ENCODE results near the gene ATXN2L. TPM values are rescaled to one million over a fixed set of nuclear protein-coding genes. Genes with fewer than 3 reads are reported as not detected.

The ATXN2L gene
- total RNA-seq, 1 experiment from 2014 or later: 264 TPM

- Histone ChIP-seq H3K27me3 (ENCODE audit: insufficient read depth, low read length) (no peaks in the 10 kb centered on the region), H3K9me2 (ENCODE audit: insufficient read depth) (no peaks in the 10 kb centered on the region), H3K4me2 (ENCODE audit: low read length) (no peak overlapping the region), H3K4me3 (replicated peaks in 1 of 2; ENCODE audit: low read depth in 1 of 2, low read length in 2 of 2) (no peak overlapping the region), H2AFZ (ENCODE audit: low read depth, low read length, poor library complexity, severe bottlenecking) (no peak overlapping the region), H3K36me3 (ENCODE audit: control insufficient read depth in 1 of 2, insufficient read depth in 2 of 2, low read length in 2 of 2) (peaks cover 49 to 50% of the 10 kb centered on the region in 2 experiments), H3K27ac (ENCODE audit: low read depth, low read length) (no peak overlapping the region), H3K79me2 (ENCODE audit: insufficient read depth, low read length) (peaks cover 22% of the 10 kb centered on the region), H3K9me3 (ENCODE audit: control insufficient read depth in 1 of 2, insufficient read depth in 1 of 2, low read depth in 1 of 2, low read length in 2 of 2) (no peaks in the 10 kb centered on the region), H3K9ac (ENCODE audit: low read length) (no peak overlapping the region), H3K4me1 (ENCODE audit: control insufficient read depth in 1 of 2, insufficient read depth in 2 of 2, low read length in 2 of 2) (no peaks in the 10 kb centered on the region), H4K20me1 (ENCODE audit: insufficient read depth) (no peaks in the 10 kb centered on the region)
- RAD21 ChIA-PET (ENCODE audit: low non-redundant PET in 1 of 2, low total read pairs in 2 of 2, uncharacterized antibody in 2 of 2, unreplicated experiment in 2 of 2): no interaction called here
- POLR2A ChIA-PET: interaction anchor here (1.0 kb wide), 1 partner anchor 9 kb away, joined by 4 read pairs; the partner anchor contains the start of gene TUFM
- ATAC-seq: no peak
- BruUV-seq (replicated peaks): TSS peak; percentile 21
- intact Hi-C loops (cut with micrococcal nuclease): no loop called here
- CTCF ChIA-PET: no interaction called here
- no peak for DNase-seq (ENCODE audit: low read depth, low spot score)
- TF ChIP-seq EZH2phosphoT487 (IDR thresholded peaks at IDR 0.05; ENCODE audit: borderline replicate concordance) (no peak), EGR1 (IDR thresholded peaks at IDR 0.05; ENCODE audit: low read depth) (no peak), FOSL1 (IDR thresholded peaks at IDR 0.05; ENCODE audit: low read depth) (no peak), CEBPB (IDR thresholded peaks at IDR 0.05; ENCODE audit: low read depth) (no peak), ATF3 (IDR thresholded peaks at IDR 0.05) (no peak), EZH2 (IDR thresholded peaks at IDR 0.05) (no peak), POLR2A (IDR thresholded peaks at IDR 0.05; ENCODE audit: borderline replicate concordance, extremely low read depth, insufficient read depth, insufficient read length) (no peak), SP1 (IDR thresholded peaks at IDR 0.05; ENCODE audit: low read depth) (no peak)
Measured at GRCh38 chr16:28836761-28837064, 13.9 kb downstream of the ATXN2L start.

- RAD21 ChIA-PET (ENCODE audit: low non-redundant PET in 1 of 2, low total read pairs in 2 of 2, uncharacterized antibody in 2 of 2, unreplicated experiment in 2 of 2): no interaction called here
- no peak for TF ChIP-seq RAD21 (IDR thresholded peaks at IDR 0.05; ENCODE audit: low read depth)
- no peak for TF ChIP-seq CTCF (IDR thresholded peaks at IDR 0.05 in 2 of 3, conservative IDR thresholded peaks at IDR 0.05 in 1 of 3; ENCODE audit: borderline replicate concordance in 1 of 3, insufficient read depth in 1 of 3, low read depth in 2 of 3, low read length in 2 of 3)
- no peak for TF ChIP-seq SP1 (IDR thresholded peaks at IDR 0.05; ENCODE audit: low read depth)
- TF ChIP-seq JUND (IDR thresholded peaks at IDR 0.05): peak; percentile 12; the same call in 1 of the 2 replicates
- no peak for TF ChIP-seq EZH2 (IDR thresholded peaks at IDR 0.05)
- TF ChIP-seq CEBPB (IDR thresholded peaks at IDR 0.05; ENCODE audit: low read depth): no peak
- TF ChIP-seq POLR2A (IDR thresholded peaks at IDR 0.05; ENCODE audit: borderline replicate concordance, extremely low read depth, insufficient read depth, insufficient read length): no peak
- no peak for ATAC-seq
- no peak overlapping the region for H3K4me2 ChIP-seq (ENCODE audit: low read length)
- H4K20me1 ChIP-seq (ENCODE audit: insufficient read depth): no peaks in the 10 kb centered on the region
- no peaks in the 10 kb centered on the region for H3K27me3 ChIP-seq (ENCODE audit: insufficient read depth, low read length)
- POLR2A ChIA-PET: no interaction called here
- H3K9ac ChIP-seq (ENCODE audit: low read length): no peak overlapping the region
- peaks cover 48 to 49% of the 10 kb centered on the region in 2 experiments for H3K36me3 ChIP-seq (ENCODE audit: control insufficient read depth in 1 of 2, insufficient read depth in 2 of 2, low read length in 2 of 2)
- H3K9me3 ChIP-seq (ENCODE audit: control insufficient read depth in 1 of 2, insufficient read depth in 1 of 2, low read depth in 1 of 2, low read length in 2 of 2): no peaks in the 10 kb centered on the region
- no peaks in the 10 kb centered on the region for H3K4me1 ChIP-seq (ENCODE audit: control insufficient read depth in 1 of 2, insufficient read depth in 2 of 2, low read length in 2 of 2)
- no peak overlapping the region for H3K27ac ChIP-seq (ENCODE audit: low read depth, low read length)
- H3K79me2 ChIP-seq (ENCODE audit: insufficient read depth, low read length): peaks cover 10% of the 10 kb centered on the region
- no peak for DNase-seq (ENCODE audit: low read depth, low spot score)
- H2AFZ ChIP-seq (ENCODE audit: low read depth, low read length, poor library complexity, severe bottlenecking): no peak overlapping the region
- intact Hi-C loops (cut with micrococcal nuclease): no loop called here
- BruUV-seq (replicated peaks): no TSS peak
- H3K9me2 ChIP-seq (ENCODE audit: insufficient read depth): no peaks in the 10 kb centered on the region
- no peak overlapping the region for H3K4me3 ChIP-seq (replicated peaks in 1 of 2; ENCODE audit: low read depth in 1 of 2, low read length in 2 of 2)
- CTCF ChIA-PET: no interaction called here
Measured at GRCh38 chr16:28837672-28838557, 15.1 kb downstream of the ATXN2L start.
